ENCODE measurements around the gene PSMC4.
A peak's percentile ranks its signal among the peaks of the same experiment; 100 is the strongest.

Gene PSMC4

DNA sequence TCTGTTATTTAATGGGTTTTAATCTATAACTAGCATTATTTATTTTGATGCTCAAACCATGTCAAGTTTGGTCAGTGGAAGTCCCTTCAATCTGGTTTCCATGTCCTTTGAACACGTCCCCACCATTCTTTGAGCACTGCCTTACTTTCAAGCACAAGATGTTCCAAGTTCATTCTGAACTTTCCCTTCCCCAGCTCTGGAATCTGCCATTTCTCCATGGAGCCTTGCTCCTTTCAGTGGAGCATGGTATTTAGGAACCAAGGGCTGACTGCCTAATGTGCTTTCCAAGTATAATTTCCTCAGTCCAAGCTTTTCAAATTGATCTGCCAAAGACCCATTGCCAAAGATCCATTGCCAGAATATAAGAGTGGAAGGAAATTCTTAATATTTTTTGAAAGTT, 24.8 kb downstream of the PSMC4 start:
- DNase-seq: no peak

DNA sequence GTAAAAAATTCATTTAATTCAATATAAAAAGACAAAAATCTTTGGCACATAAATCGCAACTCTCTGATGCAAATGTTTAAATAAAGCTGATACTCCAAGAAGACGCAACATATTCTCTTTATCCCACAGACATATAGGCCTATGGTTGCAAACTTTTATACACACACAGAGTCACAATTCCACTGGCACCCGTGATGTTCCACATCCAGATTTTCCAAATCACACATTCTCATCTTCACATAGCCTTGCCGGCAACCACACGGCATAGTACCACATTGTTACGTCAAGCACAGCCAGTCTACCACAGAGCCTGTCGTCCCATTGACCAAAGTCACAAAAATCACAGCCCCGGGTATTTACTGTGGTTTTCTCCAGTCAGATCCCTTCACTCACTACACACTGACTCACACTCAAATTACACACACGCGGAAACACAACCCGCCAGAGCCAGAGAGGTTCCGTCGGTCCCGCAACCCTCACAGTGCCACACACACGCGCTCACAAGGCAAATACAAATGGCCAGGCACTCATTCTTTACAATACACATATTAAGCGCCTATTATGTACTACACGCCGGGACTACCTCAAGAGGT, 25.3 kb downstream of the PSMC4 start:
- no peak for DNase-seq

- peak; percentile 93 for DNase-seq
Measured at GRCh38 chr19:39996811-39997637, 26.1 kb downstream of the PSMC4 start, which contains the start of gene ZNF546. TSS of gene ZNF546 (plus strand) at chr19:39997060. CDS start at chr19:39998327, 1,267 bp downstream.

- DNase-seq: no peak
Measured at GRCh38 chr19:39997638-39998216, 26.8 kb downstream of the PSMC4 start.

- DNase-seq: no peak
Measured at GRCh38 chr19:39998501-39998900, 27.5 kb downstream of the PSMC4 start.

DNA sequence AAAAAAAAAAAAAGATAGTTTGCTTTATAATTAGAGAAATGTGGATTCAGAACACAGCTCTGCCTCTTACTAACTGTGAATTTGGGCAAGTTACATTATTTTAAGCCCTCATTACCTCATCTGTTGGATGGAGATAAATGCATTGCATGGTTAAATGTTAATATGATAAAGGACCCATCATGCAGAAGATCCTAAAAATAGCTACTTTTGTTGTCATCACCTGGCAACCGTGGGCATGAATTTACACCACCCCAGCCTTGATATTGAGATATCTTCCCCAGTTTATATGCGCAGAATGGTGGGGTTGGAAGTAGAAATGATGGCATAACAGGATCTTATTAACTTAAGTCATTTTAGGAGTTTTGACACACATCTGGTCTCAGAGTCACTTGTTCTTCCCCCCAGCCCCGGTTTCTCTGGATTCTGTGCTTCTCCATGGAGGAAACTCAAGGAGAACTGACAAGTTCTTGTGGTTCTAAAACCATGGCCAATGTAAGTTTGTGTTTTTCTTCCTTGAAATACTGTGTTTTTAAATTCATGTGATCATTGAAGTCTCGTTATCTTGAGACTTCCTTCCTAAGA, 34.8 kb downstream of the PSMC4 start:
- DNase-seq: no peak

DNA sequence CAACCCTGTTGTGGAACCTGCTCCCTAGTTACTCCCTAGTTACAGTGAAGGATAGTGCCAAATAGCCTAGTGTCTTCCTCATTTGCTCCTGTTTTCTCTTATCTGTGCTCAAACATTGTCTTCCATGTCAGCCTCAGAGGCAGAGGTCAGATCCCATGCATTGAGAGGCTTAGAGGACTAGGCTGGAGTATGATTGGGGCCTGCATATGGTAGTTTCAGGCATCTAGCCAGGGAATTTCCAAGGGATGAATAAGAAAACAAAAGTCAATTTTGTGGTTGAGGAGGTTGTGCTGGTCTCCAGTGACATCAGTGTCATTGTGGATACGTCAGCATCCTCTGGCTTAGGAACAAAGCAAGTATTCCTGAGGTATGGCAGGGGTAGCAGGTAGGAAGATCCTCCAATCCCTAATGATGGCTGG, 35.3 kb downstream of the PSMC4 start:
- no peak for DNase-seq

- no peak for DNase-seq
Measured at GRCh38 chr19:40009674-40010073, 38.7 kb downstream of the PSMC4 start.

GRCh38 chr19:40013991-40014390, 43.0 kb downstream of the PSMC4 start:
- DNase-seq: no peak

DNA sequence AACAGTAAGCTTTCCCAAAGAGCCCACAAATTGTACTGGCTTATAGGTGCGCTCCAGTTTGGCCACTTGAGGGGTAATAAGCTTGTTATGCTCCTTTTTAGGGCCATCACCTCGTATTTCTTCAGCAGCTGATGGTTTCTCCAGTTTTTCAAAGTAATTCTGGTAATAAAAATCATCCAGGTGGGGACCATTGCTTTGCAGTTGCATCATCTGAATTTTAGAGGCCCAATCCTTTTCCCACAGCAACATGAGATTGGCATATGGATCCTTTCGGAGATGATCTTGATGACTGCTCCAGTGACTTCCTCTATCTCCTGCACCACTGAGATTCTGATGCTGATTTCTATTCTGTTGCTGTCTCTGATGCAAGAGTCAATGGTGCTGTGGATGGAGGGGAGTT, 53.0 kb downstream of the PSMC4 start:
- no peak for DNase-seq

DNA sequence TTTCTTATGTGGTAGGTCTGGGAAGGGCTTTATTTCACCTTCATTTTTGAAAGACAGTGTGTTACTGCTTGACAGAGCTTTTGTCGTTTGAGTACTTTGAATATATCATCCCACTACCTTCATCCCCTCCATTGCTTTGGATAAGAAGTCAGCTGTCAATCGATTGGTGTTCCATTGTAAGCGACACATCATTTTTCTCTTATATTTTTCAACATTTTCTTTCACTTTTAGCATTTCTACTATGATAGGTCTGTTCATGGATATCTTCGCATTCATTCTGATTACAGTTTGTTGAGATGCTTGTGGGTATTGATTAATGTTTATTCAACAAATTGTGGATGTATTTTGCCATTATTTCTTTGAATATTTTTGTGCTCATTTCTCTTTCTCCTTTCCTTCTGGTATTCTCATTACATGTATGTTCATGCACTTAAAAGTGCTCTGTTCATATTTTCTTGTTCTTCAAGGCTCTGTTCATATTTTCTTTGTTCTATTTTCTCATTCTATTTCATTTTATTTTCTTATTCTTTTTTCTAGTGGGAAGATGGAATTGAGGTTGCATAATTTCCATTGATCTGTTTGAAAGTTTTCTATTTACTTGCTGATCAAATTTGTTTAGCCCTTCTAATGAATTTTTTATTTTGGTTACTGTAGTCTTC, 55.1 kb downstream of the PSMC4 start:
- no peak for DNase-seq

DNA sequence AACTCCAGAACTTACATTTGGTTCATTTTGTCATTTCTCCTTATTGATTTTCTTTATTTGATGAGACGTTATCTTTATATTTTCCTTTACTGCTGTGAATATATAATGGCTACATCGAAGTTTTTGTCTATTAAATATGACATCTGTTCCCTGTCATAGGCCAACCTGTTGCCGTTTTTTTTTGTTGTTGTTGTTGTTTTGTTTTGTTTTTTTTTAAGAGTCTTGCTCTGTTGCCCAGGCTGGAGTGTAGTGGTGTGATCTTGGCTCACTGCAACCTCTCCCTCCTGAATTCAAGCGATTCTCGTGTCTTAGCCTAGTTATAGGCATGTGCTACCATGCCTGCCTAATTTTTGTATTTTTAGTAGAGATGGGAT, 55.6 kb downstream of the PSMC4 start:
- DNase-seq: no peak

All from CD4-positive, alpha-beta T cell treated with Interleukin-17A for 4 hours (primary cell).